Prostate gland (tissue), 2 donors: ENCODE measurements around the gene APBA2. TPM values are rescaled to one million over a fixed set of nuclear protein-coding genes. Genes with fewer than 3 reads are reported as not detected.

Source experiments
- DNase-seq: peaks from one replicate; pipeline ENCODE4 v3.0.0-alpha.2; 2019; ENCODE audit warnings: low spot score
- H3K27ac ChIP-seq, 2 donors: fragments of 200-600 bp; sonication (generic); 2 replicates each; pipeline ENCODE4 v1.5.1; 2017 to 2019
- H3K27me3 ChIP-seq: fragments of 200-600 bp; sonication (generic); replicated peaks from 2 replicates; pipeline ENCODE4 v1.5.1; 2019; ENCODE audit not compliant: insufficient read depth
- H3K36me3 ChIP-seq, 2 donors: fragments of 200-600 bp; sonication (generic); 1 replicate in 1 of 2; 2 replicates in 1 of 2; pipeline versions ENCODE4 v1.5.1 to v1.8.1; 2017 to 2019
- H3K4me1 ChIP-seq: fragments of 200-600 bp; sonication (generic); replicated peaks from 2 replicates; pipeline ENCODE4 v1.5.1; 2019
- H3K4me3 ChIP-seq, 2 donors: fragments of 200-600 bp; sonication (generic); 2 replicates each; pipeline ENCODE4 v1.5.1; 2017 to 2019
- H3K9me3 ChIP-seq: fragments of 200-600 bp; sonication (generic); 2 replicates; pipeline ENCODE4 v1.5.1; 2017
- POLR2A ChIP-seq: fragments of 450-650 bp; IDR thresholded peaks from one replicate; pipeline ENCODE4 v1.6.1; 2016; ENCODE audit warnings: antibody characterized with exemption, mild to moderate bottlenecking
- POLR2AphosphoS5 ChIP-seq: sonication (generic); formaldehyde crosslinking; IDR thresholded peaks from one replicate; pipeline ENCODE4 v1.6.1; 2017; ENCODE audit warnings: antibody characterized with exemption
- WGBS: methylation state at CpG from one replicate; pipeline ENCODE4 v1.1.5; 2018; 5-methylcytosine and 5-hydroxymethylcytosine counted together
- intact Hi-C: fragments of 100-400 bp; cut with DNase I; formaldehyde crosslinking; loops from one replicate; pipeline ENCODE4 v1.14.2; 2022
- total RNA-seq, 2 donors: library from RNA; depleted of rRNA; stranded (reverse); fragments of >200 nt; gene quantifications; one replicate each; pipeline ENCODE4 v1.1.0, GENCODE V29; 2016
- TF ChIP-seq, protein P1 (sequence below), 4 experiments: fragments of 200-600 bp in 2 of 4; fragments of 450-650 bp in 2 of 4; sonication (generic) in 2 of 4; IDR thresholded peaks; 1 replicate in 3 of 4; 2 replicates in 1 of 4; pipeline ENCODE4 v1.5.1; 2016 to 2019; ENCODE audit warnings: antibody characterized with exemption in 4 of 4, mild to moderate bottlenecking in 2 of 4, moderate library complexity in 2 of 4

APBA2 gene
- total RNA-seq, 2 donors from 2014 or later = 2.6 to 25.3 TPM

GRCh38 chr15:28944286-28944685, 58.5 kb downstream of the APBA2 start:
- WGBS = 94% methylated on average over 16 of the region's 16 CpGs
- TF ChIP-seq POLR2AphosphoS5 (no peak), POLR2A (no peak)
- TF ChIP-seq, protein P1, sequence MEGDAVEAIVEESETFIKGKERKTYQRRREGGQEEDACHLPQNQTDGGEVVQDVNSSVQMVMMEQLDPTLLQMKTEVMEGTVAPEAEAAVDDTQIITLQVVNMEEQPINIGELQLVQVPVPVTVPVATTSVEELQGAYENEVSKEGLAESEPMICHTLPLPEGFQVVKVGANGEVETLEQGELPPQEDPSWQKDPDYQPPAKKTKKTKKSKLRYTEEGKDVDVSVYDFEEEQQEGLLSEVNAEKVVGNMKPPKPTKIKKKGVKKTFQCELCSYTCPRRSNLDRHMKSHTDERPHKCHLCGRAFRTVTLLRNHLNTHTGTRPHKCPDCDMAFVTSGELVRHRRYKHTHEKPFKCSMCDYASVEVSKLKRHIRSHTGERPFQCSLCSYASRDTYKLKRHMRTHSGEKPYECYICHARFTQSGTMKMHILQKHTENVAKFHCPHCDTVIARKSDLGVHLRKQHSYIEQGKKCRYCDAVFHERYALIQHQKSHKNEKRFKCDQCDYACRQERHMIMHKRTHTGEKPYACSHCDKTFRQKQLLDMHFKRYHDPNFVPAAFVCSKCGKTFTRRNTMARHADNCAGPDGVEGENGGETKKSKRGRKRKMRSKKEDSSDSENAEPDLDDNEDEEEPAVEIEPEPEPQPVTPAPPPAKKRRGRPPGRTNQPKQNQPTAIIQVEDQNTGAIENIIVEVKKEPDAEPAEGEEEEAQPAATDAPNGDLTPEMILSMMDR (IDR thresholded peaks at IDR 0.05) = no peak
- no peak for DNase-seq

DNA sequence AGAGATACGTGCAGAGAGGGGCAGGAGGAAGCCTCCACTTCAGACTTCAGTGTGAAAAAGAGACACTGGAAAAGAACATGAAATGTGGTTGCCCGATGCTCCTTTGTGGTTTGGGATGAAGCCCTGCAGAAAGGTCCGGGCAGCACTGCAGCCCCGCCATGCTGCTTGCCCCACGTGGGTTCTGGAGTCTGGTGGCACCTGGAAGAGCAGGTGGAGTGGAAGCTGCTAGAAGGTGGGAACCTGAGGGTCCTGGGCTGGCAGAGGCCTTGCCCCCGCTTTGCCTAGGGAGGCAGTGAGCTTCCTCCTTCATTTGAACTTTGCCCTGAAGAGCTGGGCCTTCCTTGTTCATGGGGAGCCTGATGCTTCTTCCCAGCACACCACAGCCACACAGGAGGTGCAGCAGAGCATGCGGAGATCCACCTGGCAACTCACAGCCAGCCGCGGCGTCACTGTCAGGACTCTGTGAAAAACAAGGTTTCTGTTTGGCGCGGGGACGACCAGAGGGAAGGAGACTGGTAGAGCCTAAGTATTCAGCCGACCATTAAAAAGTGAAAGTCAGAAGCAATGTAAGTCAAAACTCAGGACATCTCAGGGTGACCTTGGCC, 59.0 kb downstream of the APBA2 start:
- 96% methylated on average over 14 of the region's 14 CpGs for WGBS
- Histone ChIP-seq H3K36me3 (no peaks in the 10 kb centered on the region), H3K27me3 (no peaks in the 10 kb centered on the region), H3K9me3 (no peaks in the 10 kb centered on the region), H3K27ac (no peak overlapping the region), H3K4me1 (no peaks in the 10 kb centered on the region), H3K4me3 (no peak overlapping the region)
- TF ChIP-seq POLR2AphosphoS5 (no peak), POLR2A (no peak)
- TF ChIP-seq, protein P1 (IDR thresholded peaks at IDR 0.05) = no peak
- intact Hi-C loops = no loop called here
- no peak for DNase-seq

More at GRCh38 chr15:28944286-28944685, 58.5 kb downstream of the APBA2 start:
- H3K27me3 ChIP-seq = no peaks in the 10 kb centered on the region
- no peaks in the 10 kb centered on the region for H3K4me1 ChIP-seq
- no peak overlapping the region for H3K4me3 ChIP-seq
- H3K9me3 ChIP-seq = no peaks in the 10 kb centered on the region
- intact Hi-C loops = no loop called here
- H3K36me3 ChIP-seq = no peaks in the 10 kb centered on the region
- no peak overlapping the region for H3K27ac ChIP-seq

- WGBS = 93% methylated on average over 13 of the region's 13 CpGs
- Histone ChIP-seq H3K4me1 (no peaks in the 10 kb centered on the region), H3K27me3 (no peaks in the 10 kb centered on the region), H3K9me3 (no peaks in the 10 kb centered on the region), H3K36me3 (no peaks in the 10 kb centered on the region), H3K4me3 (no peak overlapping the region), H3K27ac (no peak overlapping the region)
- TF ChIP-seq POLR2AphosphoS5 (no peak), POLR2A (no peak)
- TF ChIP-seq, protein P1 (IDR thresholded peaks at IDR 0.05) = no peak
- DNase-seq = no peak
- intact Hi-C loops = no loop called here
Observed at GRCh38 chr15:28945626-28946230, 60.0 kb downstream of the APBA2 start.

DNA sequence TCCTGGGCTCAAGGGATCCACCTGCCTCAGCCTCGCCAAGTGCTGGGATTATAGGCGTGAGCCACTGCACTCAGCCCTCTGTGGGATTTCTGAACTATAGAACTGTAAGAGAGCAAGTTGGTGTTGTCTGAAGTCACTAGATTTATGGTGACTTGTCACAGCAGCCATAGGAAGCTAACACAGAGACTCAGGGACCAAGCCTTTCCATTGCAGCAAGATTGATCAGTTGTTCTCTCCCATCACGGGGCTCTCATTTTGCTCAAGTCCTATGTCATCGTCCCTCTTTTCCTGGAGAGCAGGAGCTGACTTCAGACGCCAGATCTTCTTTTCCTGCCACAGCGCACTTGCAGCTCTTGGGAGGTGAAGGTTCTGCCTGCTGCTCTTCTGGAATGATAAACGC, 61.0 kb downstream of the APBA2 start:
- no peak overlapping the region for H3K27ac ChIP-seq
- H3K36me3 ChIP-seq = no peaks in the 10 kb centered on the region
- no peaks in the 10 kb centered on the region for H3K27me3 ChIP-seq
- no peaks in the 10 kb centered on the region for H3K9me3 ChIP-seq
- TF ChIP-seq, protein P1 (IDR thresholded peaks at IDR 0.05) = no peak
- no peak for TF ChIP-seq POLR2A
- TF ChIP-seq POLR2AphosphoS5 = no peak
- no peak for DNase-seq
- 88% methylated on average over 7 of the region's 7 CpGs for WGBS
- intact Hi-C loops = no loop called here
- no peak overlapping the region for H3K4me3 ChIP-seq
- H3K4me1 ChIP-seq = no peaks in the 10 kb centered on the region

DNA sequence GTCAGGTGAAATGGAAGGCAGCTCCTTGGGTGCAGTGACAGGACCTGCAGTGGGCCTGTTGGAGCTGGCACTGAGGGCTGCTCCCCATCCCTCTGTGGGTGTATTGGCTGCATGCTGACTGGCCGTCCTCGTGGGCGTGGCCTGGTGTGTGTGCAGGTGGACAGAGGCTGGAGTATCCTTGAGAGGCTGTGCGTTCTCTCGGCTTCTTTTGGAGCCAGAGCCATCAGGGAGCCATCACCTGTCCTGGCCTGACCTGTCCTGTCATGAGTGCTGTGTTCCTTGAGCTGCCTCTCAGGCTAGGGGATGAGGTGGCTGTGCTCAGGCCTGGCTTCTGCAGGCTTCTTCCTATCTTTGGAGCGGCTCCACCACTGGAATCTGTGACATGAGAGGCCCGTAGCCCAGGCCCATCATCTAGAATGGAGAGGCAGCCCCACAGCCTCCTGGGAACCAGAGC, 61.5 kb downstream of the APBA2 start:
- DNase-seq = no peak
- Histone ChIP-seq H3K36me3 (no peaks in the 10 kb centered on the region), H3K4me3 (no peak overlapping the region), H3K4me1 (no peaks in the 10 kb centered on the region), H3K27me3 (no peaks in the 10 kb centered on the region), H3K27ac (no peak overlapping the region), H3K9me3 (no peaks in the 10 kb centered on the region)
- TF ChIP-seq, protein P1 (IDR thresholded peaks at IDR 0.05) = no peak
- TF ChIP-seq POLR2A (no peak), POLR2AphosphoS5 (no peak)
- 77% methylated on average over 7 of the region's 7 CpGs for WGBS
- intact Hi-C loops = no loop called here
